ENCODE data around the gene TMCC3.
A peak's percentile ranks its signal among the peaks of the same experiment; 100 is the strongest.

TMCC3 gene

GRCh38 chr12:94545935-94546771 lies 104.2 kb downstream of the TMCC3 start:
- no peaks in the 10 kb centered on the region for H3K36me3 ChIP-seq (ENCODE audit: control insufficient read depth, insufficient read depth, low read length)
- H3K4me1 ChIP-seq (ENCODE audit: control insufficient read depth, insufficient read depth, low read length, poor library complexity, severe bottlenecking): no peaks in the 10 kb centered on the region
- H3K4me3 ChIP-seq (ENCODE audit: insufficient read depth, low read depth, low read length, poor library complexity, severe bottlenecking): no peak overlapping the region
- no peaks in the 10 kb centered on the region for H3K27me3 ChIP-seq (replicated peaks; ENCODE audit: control insufficient read depth, insufficient read depth, low read length, poor library complexity, severe bottlenecking)
- H3K9me3 ChIP-seq (ENCODE audit: control insufficient read depth, low read length): peaks cover 11% of the 10 kb centered on the region
- H3K27ac ChIP-seq (ENCODE audit: insufficient read depth, low read length, poor library complexity, severe bottlenecking): no peak overlapping the region
- no peak for DNase-seq

GRCh38 chr12:94544355-94544754 lies 106.0 kb downstream of the TMCC3 start:
- Histone ChIP-seq H3K36me3 (ENCODE audit: control insufficient read depth, insufficient read depth, low read length) (no peaks in the 10 kb centered on the region), H3K27ac (ENCODE audit: insufficient read depth, low read length, poor library complexity, severe bottlenecking) (no peak overlapping the region), H3K4me3 (ENCODE audit: insufficient read depth, low read depth, low read length, poor library complexity, severe bottlenecking) (no peak overlapping the region), H3K4me1 (ENCODE audit: control insufficient read depth, insufficient read depth, low read length, poor library complexity, severe bottlenecking) (no peaks in the 10 kb centered on the region), H3K27me3 (replicated peaks; ENCODE audit: control insufficient read depth, insufficient read depth, low read length, poor library complexity, severe bottlenecking) (no peaks in the 10 kb centered on the region), H3K9me3 (ENCODE audit: control insufficient read depth, low read length) (peaks cover 11% of the 10 kb centered on the region)
- no peak for DNase-seq

- H3K9me3 ChIP-seq (ENCODE audit: control insufficient read depth, low read length): no peaks in the 10 kb centered on the region
- no peak overlapping the region for H3K4me3 ChIP-seq (ENCODE audit: insufficient read depth, low read depth, low read length, poor library complexity, severe bottlenecking)
- no peaks in the 10 kb centered on the region for H3K36me3 ChIP-seq (ENCODE audit: control insufficient read depth, insufficient read depth, low read length)
- H3K27ac ChIP-seq (ENCODE audit: insufficient read depth, low read length, poor library complexity, severe bottlenecking): no peak overlapping the region
- no peak for DNase-seq
- no peaks in the 10 kb centered on the region for H3K27me3 ChIP-seq (replicated peaks; ENCODE audit: control insufficient read depth, insufficient read depth, low read length, poor library complexity, severe bottlenecking)
- H3K4me1 ChIP-seq (ENCODE audit: control insufficient read depth, insufficient read depth, low read length, poor library complexity, severe bottlenecking): no peaks in the 10 kb centered on the region
These were observed 112.0 kb downstream of the TMCC3 start for GRCh38 chr12:94538318-94538717.

- Histone ChIP-seq H3K36me3 (ENCODE audit: control insufficient read depth, insufficient read depth, low read length) (no peaks in the 10 kb centered on the region), H3K27ac (ENCODE audit: insufficient read depth, low read length, poor library complexity, severe bottlenecking) (no peak overlapping the region), H3K27me3 (replicated peaks; ENCODE audit: control insufficient read depth, insufficient read depth, low read length, poor library complexity, severe bottlenecking) (no peaks in the 10 kb centered on the region), H3K9me3 (ENCODE audit: control insufficient read depth, low read length) (no peaks in the 10 kb centered on the region), H3K4me3 (ENCODE audit: insufficient read depth, low read depth, low read length, poor library complexity, severe bottlenecking) (no peak overlapping the region), H3K4me1 (ENCODE audit: control insufficient read depth, insufficient read depth, low read length, poor library complexity, severe bottlenecking) (no peaks in the 10 kb centered on the region)
- DNase-seq: no peak
These were observed 114.1 kb downstream of the TMCC3 start for GRCh38 chr12:94536040-94536965.

GRCh38 chr12:94535510-94535921 lies 114.8 kb downstream of the TMCC3 start:
- Histone ChIP-seq H3K9me3 (ENCODE audit: control insufficient read depth, low read length) (no peaks in the 10 kb centered on the region), H3K4me1 (ENCODE audit: control insufficient read depth, insufficient read depth, low read length, poor library complexity, severe bottlenecking) (no peaks in the 10 kb centered on the region), H3K4me3 (ENCODE audit: insufficient read depth, low read depth, low read length, poor library complexity, severe bottlenecking) (no peak overlapping the region), H3K36me3 (ENCODE audit: control insufficient read depth, insufficient read depth, low read length) (no peaks in the 10 kb centered on the region), H3K27ac (ENCODE audit: insufficient read depth, low read length, poor library complexity, severe bottlenecking) (no peak overlapping the region), H3K27me3 (replicated peaks; ENCODE audit: control insufficient read depth, insufficient read depth, low read length, poor library complexity, severe bottlenecking) (no peaks in the 10 kb centered on the region)
- no peak for DNase-seq

- no peak for DNase-seq
- no peaks in the 10 kb centered on the region for H3K27me3 ChIP-seq (replicated peaks; ENCODE audit: control insufficient read depth, insufficient read depth, low read length, poor library complexity, severe bottlenecking)
- no peak overlapping the region for H3K27ac ChIP-seq (ENCODE audit: insufficient read depth, low read length, poor library complexity, severe bottlenecking)
- H3K36me3 ChIP-seq (ENCODE audit: control insufficient read depth, insufficient read depth, low read length): no peaks in the 10 kb centered on the region
- H3K9me3 ChIP-seq (ENCODE audit: control insufficient read depth, low read length): no peaks in the 10 kb centered on the region
- no peak overlapping the region for H3K4me3 ChIP-seq (ENCODE audit: insufficient read depth, low read depth, low read length, poor library complexity, severe bottlenecking)
- no peaks in the 10 kb centered on the region for H3K4me1 ChIP-seq (ENCODE audit: control insufficient read depth, insufficient read depth, low read length, poor library complexity, severe bottlenecking)
These were observed 115.4 kb downstream of the TMCC3 start for GRCh38 chr12:94534774-94535509.

- Histone ChIP-seq H3K4me1 (ENCODE audit: control insufficient read depth, insufficient read depth, low read length, poor library complexity, severe bottlenecking) (no peaks in the 10 kb centered on the region), H3K27ac (ENCODE audit: insufficient read depth, low read length, poor library complexity, severe bottlenecking) (no peak overlapping the region)
- no peak for DNase-seq
These were observed 116.1 kb downstream of the TMCC3 start for GRCh38 chr12:94534278-94534677.

GRCh38 chr12:94532490-94533422 lies 117.6 kb downstream of the TMCC3 start:
- Histone ChIP-seq H3K4me3 (ENCODE audit: insufficient read depth, low read depth, low read length, poor library complexity, severe bottlenecking) (no peak overlapping the region), H3K36me3 (ENCODE audit: control insufficient read depth, insufficient read depth, low read length) (no peaks in the 10 kb centered on the region), H3K27me3 (replicated peaks; ENCODE audit: control insufficient read depth, insufficient read depth, low read length, poor library complexity, severe bottlenecking) (no peaks in the 10 kb centered on the region), H3K27ac (ENCODE audit: insufficient read depth, low read length, poor library complexity, severe bottlenecking) (no peak overlapping the region), H3K9me3 (ENCODE audit: control insufficient read depth, low read length) (no peaks in the 10 kb centered on the region), H3K4me1 (ENCODE audit: control insufficient read depth, insufficient read depth, low read length, poor library complexity, severe bottlenecking) (no peaks in the 10 kb centered on the region)
- DNase-seq: peak; percentile 29 to 52 (median 42)

More at GRCh38 chr12:94534278-94534677, 116.1 kb downstream of the TMCC3 start:
- no peak overlapping the region for H3K4me3 ChIP-seq (ENCODE audit: insufficient read depth, low read depth, low read length, poor library complexity, severe bottlenecking)
- no peaks in the 10 kb centered on the region for H3K9me3 ChIP-seq (ENCODE audit: control insufficient read depth, low read length)
- no peaks in the 10 kb centered on the region for H3K27me3 ChIP-seq (replicated peaks; ENCODE audit: control insufficient read depth, insufficient read depth, low read length, poor library complexity, severe bottlenecking)
- H3K36me3 ChIP-seq (ENCODE audit: control insufficient read depth, insufficient read depth, low read length): no peaks in the 10 kb centered on the region

GRCh38 chr12:94531196-94531720 lies 119.1 kb downstream of the TMCC3 start:
- no peaks in the 10 kb centered on the region for H3K4me1 ChIP-seq (ENCODE audit: control insufficient read depth, insufficient read depth, low read length, poor library complexity, severe bottlenecking)
- DNase-seq: no peak
- H3K4me3 ChIP-seq (ENCODE audit: insufficient read depth, low read depth, low read length, poor library complexity, severe bottlenecking): no peak overlapping the region
- no peaks in the 10 kb centered on the region for H3K36me3 ChIP-seq (ENCODE audit: control insufficient read depth, insufficient read depth, low read length)
- H3K9me3 ChIP-seq (ENCODE audit: control insufficient read depth, low read length): no peaks in the 10 kb centered on the region
- H3K27ac ChIP-seq (ENCODE audit: insufficient read depth, low read length, poor library complexity, severe bottlenecking): no peak overlapping the region
- no peaks in the 10 kb centered on the region for H3K27me3 ChIP-seq (replicated peaks; ENCODE audit: control insufficient read depth, insufficient read depth, low read length, poor library complexity, severe bottlenecking)

Data from effector memory CD4-positive, alpha-beta T cell (primary cell).